GM13976 (cell line): ENCODE data around the gene TSC22D2.

ENCODE experiments used
- DNase-seq: peaks from one replicate; pipeline ENCODE4 v3.0.0; 2012; ENCODE audit warnings: low spot score
- in situ Hi-C: fragments of 300-500 bp; cut with MboI; formaldehyde crosslinking; loops from one replicate; pipeline ENCODE4 v1.12.0; 2022; ENCODE audit warnings: low sequenced_read_pairs, mixed read lengths, inconsistent platforms; ENCODE audit not compliant: unreplicated experiment
- TF ChIP-seq, protein P1 (sequence below): IDR thresholded peaks from 2 replicates; pipeline ENCODE4 v1.5.1; 2012; ENCODE audit warnings: borderline replicate concordance, mild to moderate bottlenecking; ENCODE audit not compliant: insufficient read depth; ENCODE audit errors: extremely low read depth, missing control alignments, control extremely low read depth

Gene TSC22D2

DNA sequence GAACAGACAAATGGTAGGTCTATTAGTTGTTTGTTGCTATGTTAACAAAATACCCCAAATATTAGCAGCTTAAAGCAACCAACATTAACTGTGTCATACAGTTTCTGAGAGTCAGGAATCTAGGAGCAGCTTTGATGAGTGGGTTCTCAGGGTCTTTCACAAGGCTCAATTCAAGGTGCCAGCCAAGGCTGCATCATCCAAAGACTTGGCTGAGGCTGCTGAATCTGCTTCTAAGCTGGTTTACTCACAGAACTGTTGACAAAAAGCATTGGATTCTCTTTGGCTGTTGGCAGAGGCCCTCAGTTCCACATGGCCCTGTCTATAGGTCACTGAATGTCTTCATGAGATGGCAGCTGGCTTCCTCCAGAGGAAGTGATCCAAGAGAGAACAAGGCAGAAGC is 40.3 kb upstream of the TSC22D2 start:
- in situ Hi-C loops = no loop called here
- DNase-seq = no peak
- TF ChIP-seq, protein P1, sequence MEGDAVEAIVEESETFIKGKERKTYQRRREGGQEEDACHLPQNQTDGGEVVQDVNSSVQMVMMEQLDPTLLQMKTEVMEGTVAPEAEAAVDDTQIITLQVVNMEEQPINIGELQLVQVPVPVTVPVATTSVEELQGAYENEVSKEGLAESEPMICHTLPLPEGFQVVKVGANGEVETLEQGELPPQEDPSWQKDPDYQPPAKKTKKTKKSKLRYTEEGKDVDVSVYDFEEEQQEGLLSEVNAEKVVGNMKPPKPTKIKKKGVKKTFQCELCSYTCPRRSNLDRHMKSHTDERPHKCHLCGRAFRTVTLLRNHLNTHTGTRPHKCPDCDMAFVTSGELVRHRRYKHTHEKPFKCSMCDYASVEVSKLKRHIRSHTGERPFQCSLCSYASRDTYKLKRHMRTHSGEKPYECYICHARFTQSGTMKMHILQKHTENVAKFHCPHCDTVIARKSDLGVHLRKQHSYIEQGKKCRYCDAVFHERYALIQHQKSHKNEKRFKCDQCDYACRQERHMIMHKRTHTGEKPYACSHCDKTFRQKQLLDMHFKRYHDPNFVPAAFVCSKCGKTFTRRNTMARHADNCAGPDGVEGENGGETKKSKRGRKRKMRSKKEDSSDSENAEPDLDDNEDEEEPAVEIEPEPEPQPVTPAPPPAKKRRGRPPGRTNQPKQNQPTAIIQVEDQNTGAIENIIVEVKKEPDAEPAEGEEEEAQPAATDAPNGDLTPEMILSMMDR = no peak

- in situ Hi-C loops = no loop called here
- no peak for DNase-seq
- TF ChIP-seq, protein P1 = no peak
Measured at GRCh38 chr3:150370122-150370602, 37.9 kb upstream of the TSC22D2 start.

- TF ChIP-seq, protein P1 = no peak
- no peak for DNase-seq
- in situ Hi-C loops = no loop called here
Measured at GRCh38 chr3:150370999-150371398, 37.1 kb upstream of the TSC22D2 start.

- no peak for DNase-seq
- in situ Hi-C loops = no loop called here
- TF ChIP-seq, protein P1 = no peak
Measured at GRCh38 chr3:150371741-150372254, 36.3 kb upstream of the TSC22D2 start.

GRCh38 chr3:150372320-150372719 is 35.8 kb upstream of the TSC22D2 start:
- TF ChIP-seq, protein P1 = no peak
- DNase-seq = peak; percentile 25
- in situ Hi-C loops = no loop called here

DNA sequence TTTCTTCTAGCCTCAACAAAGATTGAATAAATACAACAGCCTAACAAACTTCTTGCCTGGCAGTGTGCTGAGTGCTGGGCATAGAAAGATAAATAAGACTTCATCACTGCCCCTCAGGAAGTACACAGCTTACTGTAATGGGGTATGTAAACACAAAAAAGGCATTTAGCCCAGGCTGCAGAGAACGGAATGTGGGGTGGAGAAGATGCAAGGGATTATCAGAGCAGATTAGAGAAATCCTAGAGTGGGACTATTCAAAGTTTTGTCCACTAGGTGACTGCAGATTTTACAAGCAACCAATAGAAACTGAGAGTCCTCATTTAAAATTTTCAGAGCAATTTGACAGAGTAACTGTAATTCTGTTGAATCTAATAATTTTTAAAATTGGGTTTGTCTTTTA is 35.4 kb upstream of the TSC22D2 start:
- TF ChIP-seq, protein P1 = no peak
- peak; percentile 26 for DNase-seq
- in situ Hi-C loops = no loop called here
